ENCODE data around the gene GUK1. TPM values are rescaled to one million over a fixed set of nuclear protein-coding genes. Genes with fewer than 3 reads are reported as not detected.

GUK1 gene
- total RNA-seq, 6 experiments from 2014 or later = 215 to 313 (median 247) TPM

DNA sequence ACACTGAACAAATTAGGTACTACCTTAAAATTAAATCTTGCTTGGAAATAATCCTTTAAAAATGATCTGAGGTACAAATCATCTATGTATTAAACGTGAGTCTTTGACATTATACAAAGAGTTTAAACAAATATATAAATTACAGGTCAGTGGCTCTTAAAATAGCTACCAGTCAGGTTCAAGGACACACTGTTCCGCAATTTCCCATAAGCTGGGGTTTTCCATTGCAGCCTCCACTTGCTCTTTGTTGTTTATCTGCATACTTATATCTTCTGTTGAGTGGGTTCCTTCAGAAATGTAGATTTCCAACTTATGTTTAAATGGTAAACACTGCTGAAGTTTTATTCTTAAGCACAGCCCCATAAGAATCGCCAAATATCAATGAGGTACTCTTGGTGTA lies 25.3 kb upstream of the GUK1 start:
- Mint-ChIP-seq H3K36me3 (ENCODE audit: low read depth) (peaks cover 9% of the 10 kb centered on the region), H3K4me1 (ENCODE audit: low read depth) (peaks cover 10% of the 10 kb centered on the region), H3K9me3 (peaks cover 15% of the 10 kb centered on the region), H3K27me3 (ENCODE audit: insufficient read depth) (peaks cover under 1% of the 10 kb centered on the region; the same call in 1 of the 2 replicates), H3K27ac (no peak overlapping the region), H3K4me3 (no peak overlapping the region)
- DNase-seq = no peak
- TF ChIP-seq, protein P1, sequence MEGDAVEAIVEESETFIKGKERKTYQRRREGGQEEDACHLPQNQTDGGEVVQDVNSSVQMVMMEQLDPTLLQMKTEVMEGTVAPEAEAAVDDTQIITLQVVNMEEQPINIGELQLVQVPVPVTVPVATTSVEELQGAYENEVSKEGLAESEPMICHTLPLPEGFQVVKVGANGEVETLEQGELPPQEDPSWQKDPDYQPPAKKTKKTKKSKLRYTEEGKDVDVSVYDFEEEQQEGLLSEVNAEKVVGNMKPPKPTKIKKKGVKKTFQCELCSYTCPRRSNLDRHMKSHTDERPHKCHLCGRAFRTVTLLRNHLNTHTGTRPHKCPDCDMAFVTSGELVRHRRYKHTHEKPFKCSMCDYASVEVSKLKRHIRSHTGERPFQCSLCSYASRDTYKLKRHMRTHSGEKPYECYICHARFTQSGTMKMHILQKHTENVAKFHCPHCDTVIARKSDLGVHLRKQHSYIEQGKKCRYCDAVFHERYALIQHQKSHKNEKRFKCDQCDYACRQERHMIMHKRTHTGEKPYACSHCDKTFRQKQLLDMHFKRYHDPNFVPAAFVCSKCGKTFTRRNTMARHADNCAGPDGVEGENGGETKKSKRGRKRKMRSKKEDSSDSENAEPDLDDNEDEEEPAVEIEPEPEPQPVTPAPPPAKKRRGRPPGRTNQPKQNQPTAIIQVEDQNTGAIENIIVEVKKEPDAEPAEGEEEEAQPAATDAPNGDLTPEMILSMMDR (IDR thresholded peaks at IDR 0.05) = no peak

DNA sequence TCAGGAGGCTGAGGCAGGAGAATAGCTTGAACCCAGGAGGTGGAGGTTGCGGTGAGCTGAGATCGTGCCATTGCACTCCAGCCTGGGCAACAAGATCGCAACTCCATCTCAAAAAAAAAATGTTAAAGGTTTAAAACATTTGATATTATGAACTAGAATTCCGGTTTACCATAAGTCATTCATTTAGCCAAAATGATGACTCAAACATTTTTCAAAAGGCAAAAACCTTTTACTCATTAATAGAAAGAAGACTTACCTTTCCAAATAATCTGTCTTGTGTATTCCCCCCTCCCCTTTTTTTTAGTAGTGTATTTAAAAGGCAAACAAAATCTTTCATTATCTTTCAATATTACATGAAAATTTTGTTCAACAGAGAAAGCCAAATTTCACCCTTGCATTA lies 22.7 kb upstream of the GUK1 start:
- H3K36me3 Mint-ChIP-seq (ENCODE audit: low read depth) = peaks cover 9% of the 10 kb centered on the region
- H3K27me3 Mint-ChIP-seq (ENCODE audit: insufficient read depth) = no peaks in the 10 kb centered on the region; the same call in none of the 2 replicates
- TF ChIP-seq, protein P1 (IDR thresholded peaks at IDR 0.05) = no peak
- no peak for DNase-seq
- no peak overlapping the region for H3K4me3 Mint-ChIP-seq
- H3K4me1 Mint-ChIP-seq (ENCODE audit: low read depth) = peaks cover 18% of the 10 kb centered on the region
- peaks cover 15% of the 10 kb centered on the region for H3K9me3 Mint-ChIP-seq
- H3K27ac Mint-ChIP-seq = no peak overlapping the region

DNA sequence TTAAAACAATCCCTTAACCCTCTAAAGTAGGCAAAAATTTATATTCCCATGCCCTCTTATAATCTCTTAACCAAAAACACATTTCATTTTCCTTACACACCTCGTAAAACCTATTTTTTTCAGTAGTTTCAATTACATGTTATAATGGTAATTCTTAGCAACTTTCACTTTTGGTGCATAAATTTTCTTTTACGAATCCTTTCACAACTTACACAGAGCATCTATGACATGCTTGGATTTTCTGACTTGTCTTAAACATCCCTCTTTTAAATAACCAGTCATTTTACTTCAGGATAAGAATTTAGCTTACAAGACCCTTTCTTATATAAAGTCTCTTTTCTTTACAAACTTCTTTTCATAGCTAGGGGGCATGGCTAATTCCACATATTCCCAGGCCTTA lies 22.0 kb upstream of the GUK1 start:
- no peak for DNase-seq
- no peak overlapping the region for H3K27ac Mint-ChIP-seq
- H3K36me3 Mint-ChIP-seq (ENCODE audit: low read depth) = peaks cover 9% of the 10 kb centered on the region

DNA sequence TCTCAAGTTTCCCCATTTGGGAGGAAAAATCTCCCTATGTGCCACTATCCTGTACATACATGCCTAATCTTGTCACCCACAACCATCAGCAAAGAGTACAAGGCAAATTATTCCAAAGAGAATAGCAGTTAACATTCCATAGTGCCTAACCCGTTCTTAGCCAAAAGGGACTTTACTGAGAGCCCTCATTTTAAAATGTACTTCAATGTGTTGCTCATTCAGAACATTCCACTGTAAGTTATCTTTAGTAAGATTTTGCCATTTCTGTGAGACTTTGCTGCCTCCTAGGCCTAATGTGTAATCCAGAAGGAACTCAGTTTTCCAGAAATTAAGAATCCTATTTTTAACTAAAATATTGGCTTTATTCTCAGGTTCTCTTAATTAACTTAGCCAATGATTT lies 19.7 kb upstream of the GUK1 start:
- Mint-ChIP-seq H3K36me3 (ENCODE audit: low read depth) (peaks cover 9% of the 10 kb centered on the region), H3K4me3 (no peak overlapping the region), H3K9me3 (peaks cover 15% of the 10 kb centered on the region), H3K27ac (peak overlapping the region; percentile 67), H3K27me3 (ENCODE audit: insufficient read depth) (peaks cover 9% of the 10 kb centered on the region), H3K4me1 (ENCODE audit: low read depth) (peaks cover 18% of the 10 kb centered on the region)
- TF ChIP-seq, protein P1 (IDR thresholded peaks at IDR 0.05) = no peak
- DNase-seq = peak; percentile 17

More for the DNA sequence above, 22.0 kb upstream of the GUK1 start:
- TF ChIP-seq, protein P1 (IDR thresholded peaks at IDR 0.05) = no peak
- Mint-ChIP-seq H3K4me3 (no peak overlapping the region), H3K4me1 (ENCODE audit: low read depth) (peaks cover 18% of the 10 kb centered on the region), H3K27me3 (ENCODE audit: insufficient read depth) (peaks cover 5% of the 10 kb centered on the region), H3K9me3 (peaks cover 15% of the 10 kb centered on the region)

DNA sequence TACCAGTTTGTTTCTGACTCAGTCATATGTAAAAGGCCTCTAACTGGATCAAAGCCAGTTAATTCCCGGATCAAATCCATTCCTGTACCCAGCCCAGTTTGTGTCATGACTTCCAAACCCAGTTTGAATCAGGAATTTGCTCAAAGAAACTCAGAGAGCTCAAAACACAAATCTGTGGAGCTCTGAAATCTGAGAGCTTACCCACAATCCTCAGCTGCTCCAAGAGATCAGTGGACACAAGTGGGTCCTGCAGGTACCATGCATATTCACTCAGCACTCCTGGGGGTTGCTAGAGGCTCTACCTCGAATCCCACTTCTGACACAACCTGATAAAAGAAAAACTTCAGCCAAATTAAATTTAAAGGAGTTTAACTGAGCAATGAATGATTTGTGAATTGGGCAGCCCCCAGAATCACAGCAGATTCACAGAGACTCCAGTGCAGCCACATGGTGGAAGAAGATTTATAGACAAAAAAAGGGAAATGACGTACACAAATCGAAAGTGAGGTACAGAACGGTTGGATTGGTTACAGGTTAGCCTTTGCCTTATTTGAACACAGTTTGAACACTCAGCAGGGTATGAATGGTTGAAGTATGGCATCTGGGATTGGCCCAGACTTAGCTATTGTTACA lies 19.1 kb upstream of the GUK1 start:
- peaks cover 9% of the 10 kb centered on the region for H3K36me3 Mint-ChIP-seq (ENCODE audit: low read depth)
- DNase-seq = peak; percentile 45
- peaks cover 15% of the 10 kb centered on the region for H3K9me3 Mint-ChIP-seq
- peak overlapping the region; percentile 67 for H3K27ac Mint-ChIP-seq
- H3K4me1 Mint-ChIP-seq (ENCODE audit: low read depth) = peaks cover 18% of the 10 kb centered on the region
- TF ChIP-seq, protein P1 (IDR thresholded peaks at IDR 0.05) = no peak
- H3K4me3 Mint-ChIP-seq = no peak overlapping the region; the same call in 1 of the 2 replicates
- H3K27me3 Mint-ChIP-seq (ENCODE audit: insufficient read depth) = peaks cover 9% of the 10 kb centered on the region

Measured in HFFc6 (cell line).